ENCODE results near the gene CCDC28B. TPM values are rescaled to one million over a fixed set of nuclear protein-coding genes. Genes with fewer than 3 reads are reported as not detected.
A peak's percentile ranks its signal among the peaks of the same experiment; 100 is the strongest.

CCDC28B gene
- total and polyA plus RNA-seq, 2 of the 13 experiments (the other 11 are each of a cell fraction or from before 2014, with no cell fraction given), result 2.6 to 3.5 TPM

DNA sequence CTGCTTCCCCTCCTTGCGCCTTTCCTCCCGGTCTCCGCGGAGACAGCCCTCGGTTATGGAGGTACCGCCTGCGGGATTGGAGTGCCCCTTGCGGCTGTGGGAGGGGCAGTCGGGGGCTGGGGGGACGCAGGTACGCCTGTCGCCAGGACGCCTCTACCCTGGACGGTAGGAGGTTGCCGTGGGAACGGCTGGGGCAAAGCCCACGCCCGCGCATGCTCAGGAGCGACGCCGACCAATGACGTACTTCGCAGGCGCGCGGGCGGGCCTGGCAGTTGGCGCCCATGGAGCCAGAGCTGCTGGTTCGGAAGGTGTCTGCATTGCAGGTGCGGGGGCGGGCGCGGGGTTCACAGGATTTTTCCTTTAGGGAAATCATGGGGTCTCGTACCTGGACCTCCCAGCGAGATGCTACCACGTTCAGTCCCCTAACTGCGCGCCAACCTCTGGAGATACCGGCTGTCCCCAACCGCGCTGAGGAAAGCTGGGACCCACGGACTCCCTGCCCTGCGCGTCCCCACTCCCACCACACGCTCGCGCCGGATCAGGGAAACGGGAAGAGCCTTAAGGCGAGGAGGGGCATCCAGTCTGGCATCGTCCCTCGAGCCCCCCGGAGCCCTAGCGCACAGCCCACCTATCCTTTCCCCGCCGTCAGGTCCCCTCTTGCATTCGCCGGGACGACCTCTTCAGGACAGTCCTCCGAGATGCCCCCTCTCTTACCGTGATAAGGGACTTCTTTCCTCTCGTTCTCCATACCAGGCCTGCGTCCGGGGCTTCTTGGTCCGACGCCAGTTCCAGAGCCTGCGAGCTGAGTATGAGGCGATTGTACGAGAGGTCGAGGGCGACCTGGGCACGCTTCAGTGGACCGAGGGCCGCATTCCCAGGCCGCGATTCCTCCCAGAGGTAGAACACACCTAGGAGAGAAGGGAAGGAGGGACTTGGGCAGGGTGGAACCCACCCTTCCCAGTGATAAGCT is 5.3 kb downstream of the CCDC28B start, which contains the start of gene IQCC (continued):
- TF ChIP-seq SPEN (CRISPR knock-in tag; IDR thresholded peaks at IDR 0.05; ENCODE audit: low read depth), result peak; percentile 70; the same call in 1 of the 2 replicates
- TF ChIP-seq ZNF792 (CRISPR knock-in tag; IDR thresholded peaks at IDR 0.05), result 0 out of 2 replicates have a peak, but pooled peaks have one; percentile 31
- TF ChIP-seq AGO1 (IDR thresholded peaks at IDR 0.05; ENCODE audit: low read depth, low read length, poor library complexity, severe bottlenecking), result peak; percentile 59
- TF ChIP-seq, protein P1, sequence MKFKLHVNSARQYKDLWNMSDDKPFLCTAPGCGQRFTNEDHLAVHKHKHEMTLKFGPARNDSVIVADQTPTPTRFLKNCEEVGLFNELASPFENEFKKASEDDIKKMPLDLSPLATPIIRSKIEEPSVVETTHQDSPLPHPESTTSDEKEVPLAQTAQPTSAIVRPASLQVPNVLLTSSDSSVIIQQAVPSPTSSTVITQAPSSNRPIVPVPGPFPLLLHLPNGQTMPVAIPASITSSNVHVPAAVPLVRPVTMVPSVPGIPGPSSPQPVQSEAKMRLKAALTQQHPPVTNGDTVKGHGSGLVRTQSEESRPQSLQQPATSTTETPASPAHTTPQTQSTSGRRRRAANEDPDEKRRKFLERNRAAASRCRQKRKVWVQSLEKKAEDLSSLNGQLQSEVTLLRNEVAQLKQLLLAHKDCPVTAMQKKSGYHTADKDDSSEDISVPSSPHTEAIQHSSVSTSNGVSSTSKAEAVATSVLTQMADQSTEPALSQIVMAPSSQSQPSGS (CRISPR knock-in tag; IDR thresholded peaks at IDR 0.05), result peak; percentile 71
- TF ChIP-seq MXI1 (IDR thresholded peaks at IDR 0.05; ENCODE audit: borderline replicate concordance, low read depth, low read length), result peak; percentile 94; the same call in 2 of the 3 replicates
- no peak for TF ChIP-seq ZNF772 (CRISPR knock-in tag; IDR thresholded peaks at IDR 0.05)
- TF ChIP-seq, protein P2, sequence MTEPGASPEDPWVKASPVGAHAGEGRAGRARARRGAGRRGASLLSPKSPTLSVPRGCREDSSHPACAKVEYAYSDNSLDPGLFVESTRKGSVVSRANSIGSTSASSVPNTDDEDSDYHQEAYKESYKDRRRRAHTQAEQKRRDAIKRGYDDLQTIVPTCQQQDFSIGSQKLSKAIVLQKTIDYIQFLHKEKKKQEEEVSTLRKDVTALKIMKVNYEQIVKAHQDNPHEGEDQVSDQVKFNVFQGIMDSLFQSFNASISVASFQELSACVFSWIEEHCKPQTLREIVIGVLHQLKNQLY (CRISPR knock-in tag; IDR thresholded peaks at IDR 0.05), result no peak
- TF ChIP-seq ZNF496 (CRISPR knock-in tag; IDR thresholded peaks at IDR 0.05; ENCODE audit: insufficient replicate concordance), result no peak
- 0 out of 2 replicates have a peak, but pooled peaks have one; percentile 27 for TF ChIP-seq ZNF761 (CRISPR knock-in tag; conservative IDR thresholded peaks at IDR 0.05)
- no peak for TF ChIP-seq LCORL (IDR thresholded peaks at IDR 0.05)
- peak; percentile 45; the same call in 1 of the 2 replicates for TF ChIP-seq LCORL (CRISPR knock-in tag; IDR thresholded peaks at IDR 0.05)
- TF ChIP-seq RFXANK (CRISPR knock-in tag; IDR thresholded peaks at IDR 0.05), result no peak
- peak; percentile 92 for TF ChIP-seq RFX1 (IDR thresholded peaks at IDR 0.05)
- no peak for TF ChIP-seq RAD51 (IDR thresholded peaks at IDR 0.05; ENCODE audit: borderline replicate concordance)
- TF ChIP-seq ZNF253 (CRISPR knock-in tag; IDR thresholded peaks at IDR 0.05; ENCODE audit: borderline replicate concordance), result 0 out of 2 replicates have a peak, but pooled peaks have one; percentile 19
- TF ChIP-seq AHR (CRISPR knock-in tag; IDR thresholded peaks at IDR 0.05), result peak; percentile 47; the same call in 1 of the 2 replicates
- no peak for TF ChIP-seq ZNF317 (CRISPR knock-in tag; IDR thresholded peaks at IDR 0.05)
- TF ChIP-seq, protein P3, sequence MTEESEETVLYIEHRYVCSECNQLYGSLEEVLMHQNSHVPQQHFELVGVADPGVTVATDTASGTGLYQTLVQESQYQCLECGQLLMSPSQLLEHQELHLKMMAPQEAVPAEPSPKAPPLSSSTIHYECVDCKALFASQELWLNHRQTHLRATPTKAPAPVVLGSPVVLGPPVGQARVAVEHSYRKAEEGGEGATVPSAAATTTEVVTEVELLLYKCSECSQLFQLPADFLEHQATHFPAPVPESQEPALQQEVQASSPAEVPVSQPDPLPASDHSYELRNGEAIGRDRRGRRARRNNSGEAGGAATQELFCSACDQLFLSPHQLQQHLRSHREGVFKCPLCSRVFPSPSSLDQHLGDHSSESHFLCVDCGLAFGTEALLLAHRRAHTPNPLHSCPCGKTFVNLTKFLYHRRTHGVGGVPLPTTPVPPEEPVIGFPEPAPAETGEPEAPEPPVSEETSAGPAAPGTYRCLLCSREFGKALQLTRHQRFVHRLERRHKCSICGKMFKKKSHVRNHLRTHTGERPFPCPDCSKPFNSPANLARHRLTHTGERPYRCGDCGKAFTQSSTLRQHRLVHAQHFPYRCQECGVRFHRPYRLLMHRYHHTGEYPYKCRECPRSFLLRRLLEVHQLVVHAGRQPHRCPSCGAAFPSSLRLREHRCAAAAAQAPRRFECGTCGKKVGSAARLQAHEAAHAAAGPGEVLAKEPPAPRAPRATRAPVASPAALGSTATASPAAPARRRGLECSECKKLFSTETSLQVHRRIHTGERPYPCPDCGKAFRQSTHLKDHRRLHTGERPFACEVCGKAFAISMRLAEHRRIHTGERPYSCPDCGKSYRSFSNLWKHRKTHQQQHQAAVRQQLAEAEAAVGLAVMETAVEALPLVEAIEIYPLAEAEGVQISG (CRISPR knock-in tag; IDR thresholded peaks at IDR 0.05), result 0 out of 2 replicates have a peak, but pooled peaks have one; percentile 39
- TF ChIP-seq ZNF660 (CRISPR knock-in tag; IDR thresholded peaks at IDR 0.05; ENCODE audit: borderline replicate concordance, low read depth), result no peak
- TF ChIP-seq CENPX (CRISPR knock-in tag; IDR thresholded peaks at IDR 0.05), result no peak
- TF ChIP-seq, protein P4, sequence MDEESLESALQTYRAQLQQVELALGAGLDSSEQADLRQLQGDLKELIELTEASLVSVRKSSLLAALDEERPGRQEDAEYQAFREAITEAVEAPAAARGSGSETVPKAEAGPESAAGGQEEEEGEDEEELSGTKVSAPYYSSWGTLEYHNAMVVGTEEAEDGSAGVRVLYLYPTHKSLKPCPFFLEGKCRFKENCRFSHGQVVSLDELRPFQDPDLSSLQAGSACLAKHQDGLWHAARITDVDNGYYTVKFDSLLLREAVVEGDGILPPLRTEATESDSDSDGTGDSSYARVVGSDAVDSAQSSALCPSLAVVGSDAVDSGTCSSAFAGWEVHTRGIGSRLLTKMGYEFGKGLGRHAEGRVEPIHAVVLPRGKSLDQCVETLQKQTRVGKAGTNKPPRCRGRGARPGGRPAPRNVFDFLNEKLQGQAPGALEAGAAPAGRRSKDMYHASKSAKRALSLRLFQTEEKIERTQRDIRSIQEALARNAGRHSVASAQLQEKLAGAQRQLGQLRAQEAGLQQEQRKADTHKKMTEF (CRISPR knock-in tag; IDR thresholded peaks at IDR 0.05), result peak; percentile 63; the same call in 1 of the 2 replicates
- TF ChIP-seq, protein P5, sequence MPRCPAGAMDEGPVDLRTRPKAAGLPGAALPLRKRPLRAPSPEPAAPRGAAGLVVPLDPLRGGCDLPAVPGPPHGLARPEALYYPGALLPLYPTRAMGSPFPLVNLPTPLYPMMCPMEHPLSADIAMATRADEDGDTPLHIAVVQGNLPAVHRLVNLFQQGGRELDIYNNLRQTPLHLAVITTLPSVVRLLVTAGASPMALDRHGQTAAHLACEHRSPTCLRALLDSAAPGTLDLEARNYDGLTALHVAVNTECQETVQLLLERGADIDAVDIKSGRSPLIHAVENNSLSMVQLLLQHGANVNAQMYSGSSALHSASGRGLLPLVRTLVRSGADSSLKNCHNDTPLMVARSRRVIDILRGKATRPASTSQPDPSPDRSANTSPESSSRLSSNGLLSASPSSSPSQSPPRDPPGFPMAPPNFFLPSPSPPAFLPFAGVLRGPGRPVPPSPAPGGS (CRISPR knock-in tag; IDR thresholded peaks at IDR 0.05), result peak; percentile 40; the same call in 1 of the 2 replicates
- TF ChIP-seq RFX3 (CRISPR knock-in tag; IDR thresholded peaks at IDR 0.05), result peak; percentile 95
